K562 (cell line): ENCODE measurements around the gene MAP3K12. TPM values are rescaled to one million over a fixed set of nuclear protein-coding genes. Genes with fewer than 3 reads are reported as not detected.

Source experiments
- C11orf30 ChIP-seq: fragments of 450-650 bp; IDR thresholded peaks from 2 replicates; pipeline ENCODE4 v1.6.1; 2016; ENCODE audit warnings: low read depth, mild to moderate bottlenecking
- E2F5 ChIP-seq: sonication (generic); formaldehyde crosslinking; IDR thresholded peaks from 2 replicates; pipeline ENCODE4 v1.8.0; 2022; ENCODE audit warnings: mild to moderate bottlenecking, missing genetic modification reagents
- MAX ChIP-seq: sonication (generic); formaldehyde crosslinking; IDR thresholded peaks from 2 replicates; pipeline ENCODE4 v1.9.0; 2022; ENCODE audit warnings: mild to moderate bottlenecking, missing genetic modification reagents
- MAZ ChIP-seq, 2 experiments: fragments of 450-650 bp in 1 of 2; sonication (generic) in 1 of 2; formaldehyde crosslinking; IDR thresholded peaks in 1 of 2; conservative IDR thresholded peaks in 1 of 2; 2 replicates each; pipeline versions ENCODE4 v1.4.0 to v1.5.0; 2020; ENCODE audit warnings: mild to moderate bottlenecking in 1 of 2, missing genetic modification reagents in 1 of 2
- MEIS2 ChIP-seq: fragments of 450-650 bp; IDR thresholded peaks from 2 replicates; pipeline ENCODE4 v1.6.1; 2014; ENCODE audit warnings: mild to moderate bottlenecking; ENCODE audit not compliant: partially characterized antibody
- MYNN ChIP-seq, 2 experiments: sonication (generic); formaldehyde crosslinking in 1 of 2; IDR thresholded peaks; 2 replicates each; pipeline versions ENCODE4 v1.5.0 to v1.6.1; 2016 to 2020; ENCODE audit warnings: antibody characterized with exemption in 1 of 2, missing genetic modification reagents in 1 of 2
- NKRF ChIP-seq: fragments of 450-650 bp; IDR thresholded peaks from 2 replicates; pipeline ENCODE4 v1.6.1; 2016; ENCODE audit warnings: borderline replicate concordance
- OTX1 ChIP-seq: fragments of 450-650 bp; formaldehyde crosslinking; IDR thresholded peaks from 2 replicates; pipeline ENCODE4 v1.4.0; 2022; ENCODE audit warnings: mild to moderate bottlenecking
- PHF21A ChIP-seq: fragments of 450-650 bp; IDR thresholded peaks from 2 replicates; pipeline ENCODE4 v1.6.1; 2017; ENCODE audit warnings: low read depth, borderline replicate concordance
- SAFB ChIP-seq: fragments of 200-400 bp; formaldehyde crosslinking; IDR thresholded peaks from 2 replicates; pipeline ENCODE4 v1.6.1; 2017; ENCODE audit warnings: low read depth, low read length, borderline replicate concordance
- TCF7 ChIP-seq: sonication (generic); IDR thresholded peaks from 2 replicates; pipeline ENCODE4 v1.6.1; 2016; ENCODE audit warnings: antibody characterized with exemption, borderline replicate concordance
- TCFL5 ChIP-seq: fragments of 250-450 bp; sonication (Bioruptor Pico); conservative IDR thresholded peaks from 2 replicates; pipeline ENCODE4 v1.6.1; 2021; ENCODE audit warnings: mild to moderate bottlenecking, moderate library complexity, matching md5 sums
- TFAP4 ChIP-seq: sonication (generic); formaldehyde crosslinking; IDR thresholded peaks from 2 replicates; pipeline ENCODE4 v1.8.0; 2022; ENCODE audit warnings: missing genetic modification reagents, mild to moderate bottlenecking, moderate library complexity, borderline replicate concordance
- polyA plus RNA-seq, 8 experiments: library from polyadenylated mRNA; depleted of rRNA in 4 of 8; stranded (reverse) in 5 of 8; unstranded in 3 of 8; fragments of >200 nt; fragmentation: Nextera tagmentation in 2 of 8; fragmentation: Illumina TruSeq in 1 of 8; extraction: Ambion mirVana in 2 of 8; extraction: Trizol in 1 of 8; gene quantifications; 2 replicates each; pipeline versions ENCODE4 v1.2.1 to v1.2.3, GENCODE V29; 2011 to 2014; ENCODE audit warnings: inconsistent platforms in 1 of 8, missing spikeins in 1 of 8
- total RNA-seq, 7 experiments: library from RNA; depleted of rRNA in 6 of 7; stranded (reverse); fragments of >200 nt in 6 of 7; fragmentation: Illumina TruSeq in 2 of 7; extraction: Trizol in 2 of 7; gene quantifications; 2 replicates each; pipeline versions ENCODE4 v1.2.1 to v1.2.3, GENCODE V29; 2011 to 2021; ENCODE audit warnings: low replicate concordance in 1 of 7

MAP3K12 gene
- total and polyA plus RNA-seq, 9 of the 15 experiments (the other 6 are each of a cell fraction or from before 2014, with no cell fraction given), result 0.10 to 2.4 (median 1.6) TPM

- peak in 1 of 2 experiments; percentile 29; a peak in 1 of 4 replicates for TF ChIP-seq MAZ (CRISPR knock-in tag; conservative IDR thresholded peaks at IDR 0.05 in 1 of 2, IDR thresholded peaks at IDR 0.05 in 1 of 2)
- TF ChIP-seq E2F5 (CRISPR knock-in tag), result no peak
- TF ChIP-seq SAFB, result no peak
- no peak for TF ChIP-seq MEIS2
- no peak for TF ChIP-seq C11orf30
- no peak for TF ChIP-seq TCFL5 (CRISPR knock-in tag)
- no peak for TF ChIP-seq MYNN (IDR thresholded peaks at IDR 0.05)
- no peak for TF ChIP-seq MYNN (CRISPR knock-in tag; IDR thresholded peaks at IDR 0.05)
- TF ChIP-seq PHF21A, result no peak
- TF ChIP-seq MAX (CRISPR knock-in tag), result peak; percentile 7; the same call in 1 of the 2 replicates
- TF ChIP-seq OTX1, result no peak
- no peak; the same call in 1 of the 2 replicates for TF ChIP-seq NKRF
- no peak for TF ChIP-seq TCF7
- TF ChIP-seq TFAP4 (CRISPR knock-in tag), result peak; percentile 65; the same call in 1 of the 2 replicates
Observed at GRCh38 chr12:53492830-53493609, 6.2 kb downstream of the MAP3K12 start (continued).
